ENCODE results near the gene SORL1.

DNA sequence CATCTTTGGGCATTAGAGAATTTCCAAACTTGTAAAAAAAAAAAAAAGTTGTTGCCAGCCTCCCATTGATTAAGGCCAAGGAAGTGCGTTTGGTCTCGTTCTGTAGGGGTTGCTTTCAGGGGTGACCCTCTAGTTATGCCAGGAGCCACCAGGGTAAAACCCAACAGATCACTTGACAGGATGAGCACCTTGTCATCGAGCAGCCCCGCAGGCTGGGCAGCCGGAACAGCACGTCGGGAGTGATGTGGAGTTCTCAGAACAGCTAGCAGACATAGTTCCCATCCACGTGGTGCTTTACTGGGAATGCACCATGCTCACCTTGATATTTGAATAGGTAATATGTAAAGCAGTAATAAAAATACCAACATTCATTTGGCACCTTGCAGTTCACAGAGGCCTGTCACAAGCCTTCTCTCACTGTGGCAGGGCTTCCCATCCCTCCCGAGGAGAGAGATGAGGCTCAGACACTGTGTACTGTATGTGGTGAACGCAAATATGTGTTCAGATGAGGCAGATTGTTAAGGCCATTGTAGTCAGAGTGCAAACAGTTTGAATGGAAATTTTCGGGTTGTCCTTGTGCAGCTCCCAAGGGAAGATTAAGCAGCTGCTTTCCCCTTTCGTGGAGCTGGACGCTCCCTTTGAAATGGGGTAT is 71.6 kb downstream of the SORL1 start:
- TF ChIP-seq CBX1 (IDR thresholded peaks at IDR 0.05; ENCODE audit: low read depth): no peak
- no peak for TF ChIP-seq ZNF41 (CRISPR knock-in tag; conservative IDR thresholded peaks at IDR 0.05)
- no peak for TF ChIP-seq YY1 (IDR thresholded peaks at IDR 0.05; ENCODE audit: borderline replicate concordance in 1 of 3, control insufficient read depth in 1 of 3, extremely low read depth in 1 of 3, insufficient read depth in 3 of 3, insufficient read length in 1 of 3, insufficient replicate concordance in 2 of 3, low read depth in 1 of 3, low read length in 2 of 3)
- TF ChIP-seq, protein P1, sequence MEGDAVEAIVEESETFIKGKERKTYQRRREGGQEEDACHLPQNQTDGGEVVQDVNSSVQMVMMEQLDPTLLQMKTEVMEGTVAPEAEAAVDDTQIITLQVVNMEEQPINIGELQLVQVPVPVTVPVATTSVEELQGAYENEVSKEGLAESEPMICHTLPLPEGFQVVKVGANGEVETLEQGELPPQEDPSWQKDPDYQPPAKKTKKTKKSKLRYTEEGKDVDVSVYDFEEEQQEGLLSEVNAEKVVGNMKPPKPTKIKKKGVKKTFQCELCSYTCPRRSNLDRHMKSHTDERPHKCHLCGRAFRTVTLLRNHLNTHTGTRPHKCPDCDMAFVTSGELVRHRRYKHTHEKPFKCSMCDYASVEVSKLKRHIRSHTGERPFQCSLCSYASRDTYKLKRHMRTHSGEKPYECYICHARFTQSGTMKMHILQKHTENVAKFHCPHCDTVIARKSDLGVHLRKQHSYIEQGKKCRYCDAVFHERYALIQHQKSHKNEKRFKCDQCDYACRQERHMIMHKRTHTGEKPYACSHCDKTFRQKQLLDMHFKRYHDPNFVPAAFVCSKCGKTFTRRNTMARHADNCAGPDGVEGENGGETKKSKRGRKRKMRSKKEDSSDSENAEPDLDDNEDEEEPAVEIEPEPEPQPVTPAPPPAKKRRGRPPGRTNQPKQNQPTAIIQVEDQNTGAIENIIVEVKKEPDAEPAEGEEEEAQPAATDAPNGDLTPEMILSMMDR (IDR thresholded peaks at IDR 0.05 in 2 of 3, conservative IDR thresholded peaks at IDR 0.05 in 1 of 3; ENCODE audit: insufficient read depth in 2 of 3, low read depth in 1 of 3, low read length in 3 of 3): no peak
- no peak for TF ChIP-seq CBX8 (IDR thresholded peaks at IDR 0.05; ENCODE audit: borderline replicate concordance, extremely low read depth, low read depth, low read length, poor library complexity, severe bottlenecking)
